Measurements from ENCODE around the gene RAB43.

The RAB43 gene

GRCh38 chr3:129122412-129123011 is 908 bp upstream of the RAB43 start:
- 0 out of 2 replicates have a peak, but pooled peaks have one; percentile 39 for TF ChIP-seq GLIS2 (tag by site-specific recombination; IDR thresholded peaks at IDR 0.05)
- TF ChIP-seq ZBTB21 (tag by site-specific recombination; IDR thresholded peaks at IDR 0.05), result no peak
- no peak for TF ChIP-seq KLF9 (tag by site-specific recombination; IDR thresholded peaks at IDR 0.05; ENCODE audit: low read depth)
- TF ChIP-seq AEBP2 (tag by site-specific recombination; IDR thresholded peaks at IDR 0.05; ENCODE audit: borderline replicate concordance), result no peak
- TF ChIP-seq ZSCAN5A (tag by site-specific recombination; IDR thresholded peaks at IDR 0.05), result no peak
- no peak for TF ChIP-seq ZNF416 (tag by site-specific recombination; IDR thresholded peaks at IDR 0.05)
- no peak for TF ChIP-seq MYNN (tag by site-specific recombination; IDR thresholded peaks at IDR 0.05; ENCODE audit: borderline replicate concordance)
- TF ChIP-seq GLIS1 (tag by site-specific recombination; IDR thresholded peaks at IDR 0.05), result no peak
- no peak for TF ChIP-seq GLI2 (tag by site-specific recombination; IDR thresholded peaks at IDR 0.05; ENCODE audit: borderline replicate concordance, low read depth)
- ChIA-PET POLR2A (interaction anchor here (0.6 to 2.3 kb wide), 9 partner anchors 9 to 367 kb away, joined by 3 to 13 read pairs (median 4); partner anchors contain the start of gene COPG1), CTCF (interaction anchor here (1.1 to 1.9 kb wide), 3 partner anchors 70 to 152 kb away, joined by 3 to 8 read pairs (median 5); no protein-coding TSS in a partner anchor)
- Histone ChIP-seq H3K4me1 (ENCODE audit: control insufficient read depth, insufficient read depth, low read length) (peaks cover 9% of the 10 kb centered on the region), H3K27ac (ENCODE audit: extremely low read depth, low read depth, low read length) (no peak overlapping the region), H3K4me3 (ENCODE audit: low read depth, low read length) (no peak overlapping the region), H3K9me3 (ENCODE audit: control insufficient read depth, insufficient read depth, low read depth, low read length) (no peaks in the 10 kb centered on the region), H3K36me3 (ENCODE audit: control insufficient read depth in 2 of 2, insufficient read depth in 1 of 2, low read length in 2 of 2) (peaks cover 0 to 12% of the 10 kb centered on the region in 2 experiments; a peak in 1 of 3 replicates)

DNA sequence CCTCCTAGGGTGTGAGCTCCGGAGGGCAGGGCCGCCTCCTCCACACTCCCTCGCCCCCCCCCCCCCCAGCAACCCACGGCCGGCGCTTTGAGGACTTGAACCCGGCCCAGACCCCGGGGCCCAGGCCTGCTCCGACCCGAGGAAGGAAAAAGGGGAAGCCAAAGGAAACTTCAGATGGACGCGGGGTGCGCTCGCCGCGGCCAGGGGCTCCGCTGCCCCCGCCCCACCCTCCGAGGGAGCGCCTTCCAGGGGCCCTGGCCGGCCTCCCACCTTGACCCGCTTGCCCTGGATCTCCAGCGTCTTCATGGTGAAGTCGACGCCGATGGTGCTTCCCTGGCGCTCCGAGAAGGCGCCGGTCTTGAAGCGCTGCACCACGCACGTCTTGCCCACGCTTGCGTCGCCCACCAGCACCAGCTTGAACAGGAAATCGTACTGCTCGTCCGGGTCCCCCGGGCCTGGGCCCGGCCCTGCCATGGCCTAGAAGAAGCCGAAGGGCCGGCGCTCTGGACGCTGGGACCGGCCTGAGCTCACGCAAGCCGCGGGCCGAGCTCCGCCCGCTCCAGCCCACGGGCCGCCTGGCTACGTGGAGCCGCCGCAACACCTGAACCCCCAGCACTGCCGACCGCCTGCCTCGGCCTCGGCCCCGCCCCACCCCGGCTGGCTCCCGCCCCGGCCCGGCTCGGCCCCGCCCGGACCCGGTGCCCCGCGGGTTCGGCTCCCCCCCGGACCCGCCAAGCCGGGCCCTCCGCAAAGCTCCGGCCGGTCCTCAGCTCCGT is 400 bp downstream of the RAB43 start:
- H3K4me3 ChIP-seq (ENCODE audit: low read depth, low read length), result peak overlapping the region; percentile 68
- H3K27ac ChIP-seq (ENCODE audit: extremely low read depth, low read depth, low read length), result peak overlapping the region; percentile 46; the same call in 1 of the 2 replicates
- H3K36me3 ChIP-seq (ENCODE audit: control insufficient read depth in 2 of 2, insufficient read depth in 1 of 2, low read length in 2 of 2), result peaks cover 0 to 6% of the 10 kb centered on the region in 2 experiments; a peak in 1 of 3 replicates
- TF ChIP-seq ZNF549 (tag by site-specific recombination; IDR thresholded peaks at IDR 0.05), result no peak
- TF ChIP-seq GLIS2 (tag by site-specific recombination; IDR thresholded peaks at IDR 0.05), result peak; percentile 68; the same call in 1 of the 2 replicates
- TF ChIP-seq, protein P1, sequence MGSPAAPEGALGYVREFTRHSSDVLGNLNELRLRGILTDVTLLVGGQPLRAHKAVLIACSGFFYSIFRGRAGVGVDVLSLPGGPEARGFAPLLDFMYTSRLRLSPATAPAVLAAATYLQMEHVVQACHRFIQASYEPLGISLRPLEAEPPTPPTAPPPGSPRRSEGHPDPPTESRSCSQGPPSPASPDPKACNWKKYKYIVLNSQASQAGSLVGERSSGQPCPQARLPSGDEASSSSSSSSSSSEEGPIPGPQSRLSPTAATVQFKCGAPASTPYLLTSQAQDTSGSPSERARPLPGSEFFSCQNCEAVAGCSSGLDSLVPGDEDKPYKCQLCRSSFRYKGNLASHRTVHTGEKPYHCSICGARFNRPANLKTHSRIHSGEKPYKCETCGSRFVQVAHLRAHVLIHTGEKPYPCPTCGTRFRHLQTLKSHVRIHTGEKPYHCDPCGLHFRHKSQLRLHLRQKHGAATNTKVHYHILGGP (tag by site-specific recombination; IDR thresholded peaks at IDR 0.05), result no peak
- TF ChIP-seq HIC1 (tag by site-specific recombination; IDR thresholded peaks at IDR 0.05), result 0 out of 2 replicates have a peak, but pooled peaks have one; percentile 18
- TF ChIP-seq ZFHX2 (tag by site-specific recombination; conservative IDR thresholded peaks at IDR 0.05), result peak; percentile 72
- no peak for TF ChIP-seq SCRT2 (tag by site-specific recombination; IDR thresholded peaks at IDR 0.05)
- TF ChIP-seq ZBTB20 (tag by site-specific recombination; IDR thresholded peaks at IDR 0.05), result peak; percentile 20; the same call in 1 of the 2 replicates
- TF ChIP-seq GLIS1 (tag by site-specific recombination; IDR thresholded peaks at IDR 0.05), result 0 out of 2 replicates have a peak, but pooled peaks have one; percentile 14
- no peak for TF ChIP-seq ZNF341 (tag by site-specific recombination; IDR thresholded peaks at IDR 0.05; ENCODE audit: low read depth)
- peak; percentile 53; the same call in 1 of the 2 replicates for TF ChIP-seq EGR2 (tag by site-specific recombination; IDR thresholded peaks at IDR 0.05; ENCODE audit: low read depth)
- peak; percentile 42; the same call in 1 of the 2 replicates for TF ChIP-seq ZXDB (tag by site-specific recombination; IDR thresholded peaks at IDR 0.05)
- peak; percentile 26; the same call in 1 of the 2 replicates for TF ChIP-seq ZNF76 (tag by site-specific recombination; IDR thresholded peaks at IDR 0.05; ENCODE audit: borderline replicate concordance, low read depth)
- H3K9me3 ChIP-seq (ENCODE audit: control insufficient read depth, insufficient read depth, low read depth, low read length), result no peaks in the 10 kb centered on the region
- ChIA-PET POLR2A (interaction anchor here (0.6 to 2.3 kb wide), 12 partner anchors 12 to 195 kb away, joined by 3 to 13 read pairs (median 4); partner anchors contain the start of genes CFAP92 and COPG1), CTCF (interaction anchor here (0.6 to 1.9 kb wide), 5 partner anchors 20 to 151 kb away, joined by 3 to 15 read pairs (median 5); no protein-coding TSS in a partner anchor)
- peaks cover 15% of the 10 kb centered on the region for H3K4me1 ChIP-seq (ENCODE audit: control insufficient read depth, insufficient read depth, low read length)
